Thoracic aorta (tissue), 2 donors: ENCODE results near the gene KCNAB1. TPM values are rescaled to one million over a fixed set of nuclear protein-coding genes. Genes with fewer than 3 reads are reported as not detected.

ENCODE experiments used
- ATAC-seq: fragments of 150-250 bp; one replicate; pipeline ENCODE4 v1.8.0; 2017; ENCODE audit warnings: low read depth; ENCODE audit not compliant: insufficient number of reproducible peaks, low FRiP score
- DNase-seq: peaks from one replicate; pipeline ENCODE4 v3.0.0-alpha.2; 2020; ENCODE audit warnings: low spot score
- H3K27ac ChIP-seq, 2 donors: fragments of 200-600 bp; sonication (generic); 1 replicate in 1 of 2; 2 replicates in 1 of 2; pipeline ENCODE4 v1.5.1; 2016; ENCODE audit warnings: mild to moderate bottlenecking in 2 of 2, moderate library complexity in 2 of 2
- H3K27me3 ChIP-seq: fragments of 200-600 bp; sonication (generic); replicated peaks from 2 replicates; pipeline ENCODE4 v1.6.0; 2016; ENCODE audit warnings: mild to moderate bottlenecking; ENCODE audit not compliant: insufficient read depth
- H3K36me3 ChIP-seq: fragments of 200-600 bp; sonication (generic); one replicate; pipeline ENCODE4 v1.5.1; 2016
- H3K4me1 ChIP-seq, 2 donors: fragments of 200-600 bp; sonication (generic); 1 replicate in 1 of 2; 2 replicates in 1 of 2; pipeline versions ENCODE4 v1.5.1 to v1.6.0; 2016; ENCODE audit warnings: low read depth in 2 of 2, mild to moderate bottlenecking in 1 of 2; ENCODE audit not compliant: control insufficient read depth in 1 of 2
- H3K4me3 ChIP-seq: fragments of 200-600 bp; sonication (generic); 2 replicates; pipeline ENCODE4 v1.5.1; 2016; ENCODE audit warnings: mild to moderate bottlenecking
- H3K9me3 ChIP-seq: fragments of 200-600 bp; sonication (generic); 2 replicates; pipeline ENCODE4 v1.5.1; 2016
- total RNA-seq, 2 donors: library from RNA; depleted of rRNA; stranded (reverse); fragments of >200 nt; gene quantifications; one replicate each; pipeline versions ENCODE4 v1.1.0 to v1.2.3, GENCODE V29; 2016
- TF ChIP-seq, protein P1 (sequence below): fragments of 200-600 bp; sonication (generic); IDR thresholded peaks from one replicate; pipeline ENCODE4 v1.5.1; 2019; ENCODE audit warnings: antibody characterized with exemption

The KCNAB1 gene
- total RNA-seq, 2 donors from 2014 or later = 12.2 to 14.2 TPM

GRCh38 chr3:156140001-156140595, 19.7 kb downstream of the KCNAB1 start:
- Histone ChIP-seq H3K27ac (peak overlapping the region; percentile 36 to 50), H3K36me3 (no peaks in the 10 kb centered on the region), H3K4me1 (peaks cover 24 to 91% of the 10 kb centered on the region in 2 donors), H3K9me3 (no peaks in the 10 kb centered on the region), H3K27me3 (no peaks in the 10 kb centered on the region), H3K4me3 (no peak overlapping the region)
- no peak for ATAC-seq
- TF ChIP-seq, protein P1, sequence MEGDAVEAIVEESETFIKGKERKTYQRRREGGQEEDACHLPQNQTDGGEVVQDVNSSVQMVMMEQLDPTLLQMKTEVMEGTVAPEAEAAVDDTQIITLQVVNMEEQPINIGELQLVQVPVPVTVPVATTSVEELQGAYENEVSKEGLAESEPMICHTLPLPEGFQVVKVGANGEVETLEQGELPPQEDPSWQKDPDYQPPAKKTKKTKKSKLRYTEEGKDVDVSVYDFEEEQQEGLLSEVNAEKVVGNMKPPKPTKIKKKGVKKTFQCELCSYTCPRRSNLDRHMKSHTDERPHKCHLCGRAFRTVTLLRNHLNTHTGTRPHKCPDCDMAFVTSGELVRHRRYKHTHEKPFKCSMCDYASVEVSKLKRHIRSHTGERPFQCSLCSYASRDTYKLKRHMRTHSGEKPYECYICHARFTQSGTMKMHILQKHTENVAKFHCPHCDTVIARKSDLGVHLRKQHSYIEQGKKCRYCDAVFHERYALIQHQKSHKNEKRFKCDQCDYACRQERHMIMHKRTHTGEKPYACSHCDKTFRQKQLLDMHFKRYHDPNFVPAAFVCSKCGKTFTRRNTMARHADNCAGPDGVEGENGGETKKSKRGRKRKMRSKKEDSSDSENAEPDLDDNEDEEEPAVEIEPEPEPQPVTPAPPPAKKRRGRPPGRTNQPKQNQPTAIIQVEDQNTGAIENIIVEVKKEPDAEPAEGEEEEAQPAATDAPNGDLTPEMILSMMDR = no peak
- no peak for DNase-seq

DNA sequence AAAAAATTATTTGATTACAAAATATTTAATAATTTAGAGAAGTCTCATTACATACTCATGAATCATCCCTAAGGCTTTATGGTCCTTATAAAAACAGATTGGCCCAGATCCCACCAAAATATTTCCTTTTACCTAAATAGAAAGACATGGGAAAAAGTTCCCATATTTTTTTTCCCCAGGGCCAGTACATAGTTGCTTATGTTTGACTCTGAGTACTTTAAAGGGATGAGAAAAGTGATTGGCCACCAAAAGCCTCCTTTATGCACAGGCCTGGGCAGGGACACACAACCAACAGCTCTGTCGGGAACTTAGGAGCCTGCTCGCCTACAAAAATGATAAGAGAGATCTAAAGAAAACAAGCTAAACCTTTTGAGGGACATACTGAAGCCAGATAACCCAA, 22.3 kb downstream of the KCNAB1 start:
- ATAC-seq (no peak), DNase-seq (no peak)
- Histone ChIP-seq H3K9me3 (no peaks in the 10 kb centered on the region), H3K27ac (peak overlapping the region; percentile 71 to 78), H3K4me1 (peaks cover 33 to 92% of the 10 kb centered on the region in 2 donors), H3K27me3 (no peaks in the 10 kb centered on the region), H3K36me3 (no peaks in the 10 kb centered on the region), H3K4me3 (peak overlapping the region; percentile 61)
- TF ChIP-seq, protein P1 = no peak

GRCh38 chr3:156143136-156143535, 22.8 kb downstream of the KCNAB1 start:
- no peaks in the 10 kb centered on the region for H3K36me3 ChIP-seq
- H3K4me1 ChIP-seq = peaks cover 37 to 92% of the 10 kb centered on the region in 2 donors
- DNase-seq = no peak
- no peaks in the 10 kb centered on the region for H3K27me3 ChIP-seq
- TF ChIP-seq, protein P1 = no peak
- H3K27ac ChIP-seq = peak overlapping the region; percentile 71 to 78
- no peaks in the 10 kb centered on the region for H3K9me3 ChIP-seq
- peak overlapping the region; percentile 61 for H3K4me3 ChIP-seq
- ATAC-seq = no peak

DNA sequence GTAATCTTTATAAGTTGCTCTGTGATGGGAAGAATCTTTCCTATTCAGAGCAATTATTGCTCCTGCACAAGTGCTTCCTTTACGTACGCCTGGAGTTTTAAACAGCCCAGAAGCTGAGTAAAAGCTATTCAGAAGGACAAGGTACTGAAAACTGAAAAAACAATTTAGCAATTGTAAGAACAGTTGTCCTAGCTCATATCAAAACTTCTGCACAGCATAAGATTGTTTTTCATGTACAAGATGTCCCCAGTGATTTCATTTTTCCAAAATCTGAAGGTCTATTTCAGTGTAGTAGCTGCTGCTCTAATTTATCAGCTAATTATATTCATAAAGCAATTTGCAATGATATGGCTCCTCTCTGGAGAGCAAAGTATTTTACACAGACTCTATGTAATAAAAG, 23.7 kb downstream of the KCNAB1 start:
- no peak for ATAC-seq
- no peaks in the 10 kb centered on the region for H3K27me3 ChIP-seq
- no peak for DNase-seq
- peak overlapping the region; percentile 61 for H3K4me3 ChIP-seq
- H3K36me3 ChIP-seq = no peaks in the 10 kb centered on the region
- TF ChIP-seq, protein P1 = no peak
- H3K9me3 ChIP-seq = no peaks in the 10 kb centered on the region
- peak overlapping the region; percentile 78 to 81 for H3K27ac ChIP-seq
- peaks cover 32 to 91% of the 10 kb centered on the region in 2 donors for H3K4me1 ChIP-seq

GRCh38 chr3:156145866-156146265, 25.5 kb downstream of the KCNAB1 start:
- TF ChIP-seq, protein P1 = no peak
- ATAC-seq (no peak), DNase-seq (no peak)
- Histone ChIP-seq H3K36me3 (no peaks in the 10 kb centered on the region), H3K4me1 (peaks cover 38 to 89% of the 10 kb centered on the region in 2 donors), H3K27ac (peak overlapping the region; percentile 78 to 81), H3K9me3 (no peaks in the 10 kb centered on the region), H3K4me3 (peak overlapping the region; percentile 61), H3K27me3 (no peaks in the 10 kb centered on the region)
